Measurements from ENCODE around the gene POLR2C.

DNA sequence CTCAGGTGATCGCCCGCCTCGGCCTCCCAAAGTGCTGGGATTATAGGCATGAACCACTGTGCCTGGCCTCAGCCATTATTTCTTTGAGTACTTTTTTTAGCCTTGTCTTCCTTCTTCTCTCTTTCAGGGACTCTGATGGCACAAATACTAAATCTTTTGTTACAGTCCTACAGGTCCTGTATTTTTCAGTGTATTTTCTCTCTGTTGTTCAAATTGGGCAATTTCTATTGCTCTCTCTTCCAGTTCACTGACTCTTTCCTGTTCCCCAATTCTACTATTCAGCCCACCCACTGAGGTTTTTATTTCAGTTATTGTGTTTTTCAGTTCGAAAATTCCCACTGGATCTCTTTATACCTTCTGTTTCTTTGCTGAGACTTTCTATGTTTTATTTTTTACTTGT, 31.3 kb downstream of the POLR2C start:
- TF ChIP-seq SP1 (IDR thresholded peaks at IDR 0.05; ENCODE audit: low read depth, low read length), result no peak
- TF ChIP-seq, protein P1, sequence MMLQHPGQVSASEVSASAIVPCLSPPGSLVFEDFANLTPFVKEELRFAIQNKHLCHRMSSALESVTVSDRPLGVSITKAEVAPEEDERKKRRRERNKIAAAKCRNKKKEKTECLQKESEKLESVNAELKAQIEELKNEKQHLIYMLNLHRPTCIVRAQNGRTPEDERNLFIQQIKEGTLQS (IDR thresholded peaks at IDR 0.05; ENCODE audit: borderline replicate concordance, extremely low read depth, low read depth, low read length), result no peak
- TF ChIP-seq EP300 (IDR thresholded peaks at IDR 0.05; ENCODE audit: borderline replicate concordance in 1 of 2, control insufficient read depth in 1 of 2, low read depth in 2 of 2, low read length in 2 of 2), result no peak
- TF ChIP-seq SIX5 (IDR thresholded peaks at IDR 0.05; ENCODE audit: low read depth, low read length, severe bottlenecking), result no peak
- TF ChIP-seq, protein P2, sequence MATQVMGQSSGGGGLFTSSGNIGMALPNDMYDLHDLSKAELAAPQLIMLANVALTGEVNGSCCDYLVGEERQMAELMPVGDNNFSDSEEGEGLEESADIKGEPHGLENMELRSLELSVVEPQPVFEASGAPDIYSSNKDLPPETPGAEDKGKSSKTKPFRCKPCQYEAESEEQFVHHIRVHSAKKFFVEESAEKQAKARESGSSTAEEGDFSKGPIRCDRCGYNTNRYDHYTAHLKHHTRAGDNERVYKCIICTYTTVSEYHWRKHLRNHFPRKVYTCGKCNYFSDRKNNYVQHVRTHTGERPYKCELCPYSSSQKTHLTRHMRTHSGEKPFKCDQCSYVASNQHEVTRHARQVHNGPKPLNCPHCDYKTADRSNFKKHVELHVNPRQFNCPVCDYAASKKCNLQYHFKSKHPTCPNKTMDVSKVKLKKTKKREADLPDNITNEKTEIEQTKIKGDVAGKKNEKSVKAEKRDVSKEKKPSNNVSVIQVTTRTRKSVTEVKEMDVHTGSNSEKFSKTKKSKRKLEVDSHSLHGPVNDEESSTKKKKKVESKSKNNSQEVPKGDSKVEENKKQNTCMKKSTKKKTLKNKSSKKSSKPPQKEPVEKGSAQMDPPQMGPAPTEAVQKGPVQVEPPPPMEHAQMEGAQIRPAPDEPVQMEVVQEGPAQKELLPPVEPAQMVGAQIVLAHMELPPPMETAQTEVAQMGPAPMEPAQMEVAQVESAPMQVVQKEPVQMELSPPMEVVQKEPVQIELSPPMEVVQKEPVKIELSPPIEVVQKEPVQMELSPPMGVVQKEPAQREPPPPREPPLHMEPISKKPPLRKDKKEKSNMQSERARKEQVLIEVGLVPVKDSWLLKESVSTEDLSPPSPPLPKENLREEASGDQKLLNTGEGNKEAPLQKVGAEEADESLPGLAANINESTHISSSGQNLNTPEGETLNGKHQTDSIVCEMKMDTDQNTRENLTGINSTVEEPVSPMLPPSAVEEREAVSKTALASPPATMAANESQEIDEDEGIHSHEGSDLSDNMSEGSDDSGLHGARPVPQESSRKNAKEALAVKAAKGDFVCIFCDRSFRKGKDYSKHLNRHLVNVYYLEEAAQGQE (IDR thresholded peaks at IDR 0.05; ENCODE audit: low read depth, low read length), result no peak
- TF ChIP-seq EGR1 (IDR thresholded peaks at IDR 0.05; ENCODE audit: borderline replicate concordance in 1 of 2, low read depth in 2 of 2, low read length in 2 of 2), result no peak
- TF ChIP-seq EZH2 (IDR thresholded peaks at IDR 0.05; ENCODE audit: borderline replicate concordance, control insufficient read depth, low read depth, low read length), result no peak
- TF ChIP-seq, protein P3, sequence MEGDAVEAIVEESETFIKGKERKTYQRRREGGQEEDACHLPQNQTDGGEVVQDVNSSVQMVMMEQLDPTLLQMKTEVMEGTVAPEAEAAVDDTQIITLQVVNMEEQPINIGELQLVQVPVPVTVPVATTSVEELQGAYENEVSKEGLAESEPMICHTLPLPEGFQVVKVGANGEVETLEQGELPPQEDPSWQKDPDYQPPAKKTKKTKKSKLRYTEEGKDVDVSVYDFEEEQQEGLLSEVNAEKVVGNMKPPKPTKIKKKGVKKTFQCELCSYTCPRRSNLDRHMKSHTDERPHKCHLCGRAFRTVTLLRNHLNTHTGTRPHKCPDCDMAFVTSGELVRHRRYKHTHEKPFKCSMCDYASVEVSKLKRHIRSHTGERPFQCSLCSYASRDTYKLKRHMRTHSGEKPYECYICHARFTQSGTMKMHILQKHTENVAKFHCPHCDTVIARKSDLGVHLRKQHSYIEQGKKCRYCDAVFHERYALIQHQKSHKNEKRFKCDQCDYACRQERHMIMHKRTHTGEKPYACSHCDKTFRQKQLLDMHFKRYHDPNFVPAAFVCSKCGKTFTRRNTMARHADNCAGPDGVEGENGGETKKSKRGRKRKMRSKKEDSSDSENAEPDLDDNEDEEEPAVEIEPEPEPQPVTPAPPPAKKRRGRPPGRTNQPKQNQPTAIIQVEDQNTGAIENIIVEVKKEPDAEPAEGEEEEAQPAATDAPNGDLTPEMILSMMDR (IDR thresholded peaks at IDR 0.05 in 2 of 3, conservative IDR thresholded peaks at IDR 0.05 in 1 of 3; ENCODE audit: control insufficient read depth in 2 of 3, extremely low read depth in 1 of 3, insufficient read depth in 1 of 3, low read depth in 3 of 3, low read length in 3 of 3), result no peak
- TF ChIP-seq, protein P4, sequence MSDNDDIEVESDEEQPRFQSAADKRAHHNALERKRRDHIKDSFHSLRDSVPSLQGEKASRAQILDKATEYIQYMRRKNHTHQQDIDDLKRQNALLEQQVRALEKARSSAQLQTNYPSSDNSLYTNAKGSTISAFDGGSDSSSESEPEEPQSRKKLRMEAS (IDR thresholded peaks at IDR 0.05; ENCODE audit: low read depth, low read length), result no peak
- TF ChIP-seq POLR2A (IDR thresholded peaks at IDR 0.05; ENCODE audit: low read depth, low read length), result no peak
- TF ChIP-seq RBBP5 (conservative IDR thresholded peaks at IDR 0.05), result no peak
